Esophagus muscularis mucosa (tissue), 3 donors: ENCODE measurements around the gene CNOT4.

Experiments
- POLR2A ChIP-seq: fragments of 450-650 bp; IDR thresholded peaks from one replicate; pipeline ENCODE4 v1.6.1; 2017; ENCODE audit warnings: antibody characterized with exemption, moderate library complexity, mild to moderate bottlenecking, low read depth
- TF ChIP-seq, protein P1 (sequence below), 3 experiments: fragments of 200-600 bp in 2 of 3; fragments of 450-650 bp in 1 of 3; sonication (generic) in 2 of 3; IDR thresholded peaks; one replicate each; pipeline ENCODE4 v1.5.1; 2017 to 2019; ENCODE audit warnings: antibody characterized with exemption in 3 of 3, mild to moderate bottlenecking in 2 of 3, moderate library complexity in 1 of 3

DNA sequence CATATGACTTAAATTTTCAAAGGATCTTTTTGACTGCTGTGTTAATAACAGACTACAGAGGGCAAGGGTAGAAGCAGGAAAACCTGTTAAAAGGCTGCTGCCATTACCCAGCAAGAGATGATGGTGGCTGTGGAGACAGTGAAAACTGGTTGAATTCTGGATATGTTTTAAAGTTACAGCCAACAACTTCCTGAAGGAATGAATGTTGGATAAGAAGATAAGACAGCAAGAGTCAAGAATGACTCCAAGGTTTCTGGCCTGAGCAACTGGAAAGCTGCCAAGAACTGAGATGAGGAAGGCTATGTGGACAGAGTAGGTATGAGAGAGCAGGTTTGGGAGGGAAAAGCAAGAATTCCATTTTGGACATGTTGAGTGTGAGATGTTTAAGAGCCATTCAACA lies 19.1 kb downstream of the CNOT4 start:
- no peak for TF ChIP-seq POLR2A
- TF ChIP-seq, protein P1, sequence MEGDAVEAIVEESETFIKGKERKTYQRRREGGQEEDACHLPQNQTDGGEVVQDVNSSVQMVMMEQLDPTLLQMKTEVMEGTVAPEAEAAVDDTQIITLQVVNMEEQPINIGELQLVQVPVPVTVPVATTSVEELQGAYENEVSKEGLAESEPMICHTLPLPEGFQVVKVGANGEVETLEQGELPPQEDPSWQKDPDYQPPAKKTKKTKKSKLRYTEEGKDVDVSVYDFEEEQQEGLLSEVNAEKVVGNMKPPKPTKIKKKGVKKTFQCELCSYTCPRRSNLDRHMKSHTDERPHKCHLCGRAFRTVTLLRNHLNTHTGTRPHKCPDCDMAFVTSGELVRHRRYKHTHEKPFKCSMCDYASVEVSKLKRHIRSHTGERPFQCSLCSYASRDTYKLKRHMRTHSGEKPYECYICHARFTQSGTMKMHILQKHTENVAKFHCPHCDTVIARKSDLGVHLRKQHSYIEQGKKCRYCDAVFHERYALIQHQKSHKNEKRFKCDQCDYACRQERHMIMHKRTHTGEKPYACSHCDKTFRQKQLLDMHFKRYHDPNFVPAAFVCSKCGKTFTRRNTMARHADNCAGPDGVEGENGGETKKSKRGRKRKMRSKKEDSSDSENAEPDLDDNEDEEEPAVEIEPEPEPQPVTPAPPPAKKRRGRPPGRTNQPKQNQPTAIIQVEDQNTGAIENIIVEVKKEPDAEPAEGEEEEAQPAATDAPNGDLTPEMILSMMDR (IDR thresholded peaks at IDR 0.05) = no peak
